Heart left ventricle (tissue), 13 donors: Measurements from ENCODE around the gene TEX9.

ENCODE experiments used
- CTCF ChIP-seq, 12 donors: fragments of 200-600 bp; sonication (generic) in 4 of 12; IDR thresholded peaks; one replicate each; pipeline versions ENCODE4 v1.5.0 to v1.8.0; 2018 to 2022; ENCODE audit warnings: antibody characterized with exemption in 12 of 12, mild to moderate bottlenecking in 5 of 12
- POLR2A ChIP-seq, 2 donors: fragments of 450-650 bp; IDR thresholded peaks; one replicate each; pipeline ENCODE4 v1.6.1; 2017; ENCODE audit warnings: antibody characterized with exemption in 2 of 2, mild to moderate bottlenecking in 2 of 2, moderate library complexity in 2 of 2
- donor health status: ischemic (EF 13 %, LVEDD 7.1; RV severe dilation, severe dysfunction).
- donor health status: DM: no; HTN: yes; CAD: no.
- donor health status: DM: no; HTN: no; CAD: no.
- donor health status: ischemic (EF 25% LVEDD 6.9; RV normal size, moderate dysfunction).
- donor health status: ischemic (EF 25% LVEDD 5.7; RV mildly dilated, moderate dysfunction).
- donor health status: ischemic (EF 35%, LVEDD 5.7; RV mildly dilated, moderate dysfunction).
- donor health status: nonischemic (EF 11% LVEDD 7.7; RV severe dilation, severe dysfunction).
- donor health status: DM: yes; HTN: yes; CAD: no.
- donor health status: PGD.
- donor health status: ischemic (EF 29% LVEDD 5.4; RV normal size, mild dysfunction).
- donor health status: nonischemic (EF 23%, LVEDD 6.1; RV moderate dilation, normal function).

GRCh38 chr15:56322444-56322843 lies 42.8 kb upstream of the TEX9 start:
- TF ChIP-seq CTCF (IDR thresholded peaks at IDR 0.05) (no peak), POLR2A (IDR thresholded peaks at IDR 0.05) (no peak)
